Prostate gland (tissue), 2 donors: ENCODE results near the gene TREX2. TPM values are rescaled to one million over a fixed set of nuclear protein-coding genes. Genes with fewer than 3 reads are reported as not detected.

Experiments
- DNase-seq: peaks from one replicate; pipeline ENCODE4 v3.0.0-alpha.2; 2019; ENCODE audit warnings: low spot score
- H3K27ac ChIP-seq, 2 donors: fragments of 200-600 bp; sonication (generic); 2 replicates each; pipeline ENCODE4 v1.5.1; 2017 to 2019
- H3K27me3 ChIP-seq: fragments of 200-600 bp; sonication (generic); replicated peaks from 2 replicates; pipeline ENCODE4 v1.5.1; 2019; ENCODE audit not compliant: insufficient read depth
- H3K36me3 ChIP-seq, 2 donors: fragments of 200-600 bp; sonication (generic); 1 replicate in 1 of 2; 2 replicates in 1 of 2; pipeline versions ENCODE4 v1.5.1 to v1.8.1; 2017 to 2019
- H3K4me1 ChIP-seq: fragments of 200-600 bp; sonication (generic); replicated peaks from 2 replicates; pipeline ENCODE4 v1.5.1; 2019
- H3K4me3 ChIP-seq, 2 donors: fragments of 200-600 bp; sonication (generic); 2 replicates each; pipeline ENCODE4 v1.5.1; 2017 to 2019
- H3K9me3 ChIP-seq: fragments of 200-600 bp; sonication (generic); 2 replicates; pipeline ENCODE4 v1.5.1; 2017
- POLR2A ChIP-seq: fragments of 450-650 bp; IDR thresholded peaks from one replicate; pipeline ENCODE4 v1.6.1; 2016; ENCODE audit warnings: antibody characterized with exemption, mild to moderate bottlenecking
- POLR2AphosphoS5 ChIP-seq: sonication (generic); formaldehyde crosslinking; IDR thresholded peaks from one replicate; pipeline ENCODE4 v1.6.1; 2017; ENCODE audit warnings: antibody characterized with exemption
- WGBS: methylation state at CpG from one replicate; pipeline ENCODE4 v1.1.5; 2018; 5-methylcytosine and 5-hydroxymethylcytosine counted together
- intact Hi-C: fragments of 100-400 bp; cut with DNase I; formaldehyde crosslinking; loops from one replicate; pipeline ENCODE4 v1.14.2; 2022
- total RNA-seq, 2 donors: library from RNA; depleted of rRNA; stranded (reverse); fragments of >200 nt; gene quantifications; one replicate each; pipeline ENCODE4 v1.1.0, GENCODE V29; 2016
- TF ChIP-seq, protein P1 (sequence below), 4 experiments: fragments of 200-600 bp in 2 of 4; fragments of 450-650 bp in 2 of 4; sonication (generic) in 2 of 4; IDR thresholded peaks; 1 replicate in 3 of 4; 2 replicates in 1 of 4; pipeline ENCODE4 v1.5.1; 2016 to 2019; ENCODE audit warnings: antibody characterized with exemption in 4 of 4, mild to moderate bottlenecking in 2 of 4, moderate library complexity in 2 of 4

The TREX2 gene, protein sequence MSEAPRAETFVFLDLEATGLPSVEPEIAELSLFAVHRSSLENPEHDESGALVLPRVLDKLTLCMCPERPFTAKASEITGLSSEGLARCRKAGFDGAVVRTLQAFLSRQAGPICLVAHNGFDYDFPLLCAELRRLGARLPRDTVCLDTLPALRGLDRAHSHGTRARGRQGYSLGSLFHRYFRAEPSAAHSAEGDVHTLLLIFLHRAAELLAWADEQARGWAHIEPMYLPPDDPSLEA
- 1 to 10 TPM; 5.8 to 6.3 TPM for total RNA-seq

DNA sequence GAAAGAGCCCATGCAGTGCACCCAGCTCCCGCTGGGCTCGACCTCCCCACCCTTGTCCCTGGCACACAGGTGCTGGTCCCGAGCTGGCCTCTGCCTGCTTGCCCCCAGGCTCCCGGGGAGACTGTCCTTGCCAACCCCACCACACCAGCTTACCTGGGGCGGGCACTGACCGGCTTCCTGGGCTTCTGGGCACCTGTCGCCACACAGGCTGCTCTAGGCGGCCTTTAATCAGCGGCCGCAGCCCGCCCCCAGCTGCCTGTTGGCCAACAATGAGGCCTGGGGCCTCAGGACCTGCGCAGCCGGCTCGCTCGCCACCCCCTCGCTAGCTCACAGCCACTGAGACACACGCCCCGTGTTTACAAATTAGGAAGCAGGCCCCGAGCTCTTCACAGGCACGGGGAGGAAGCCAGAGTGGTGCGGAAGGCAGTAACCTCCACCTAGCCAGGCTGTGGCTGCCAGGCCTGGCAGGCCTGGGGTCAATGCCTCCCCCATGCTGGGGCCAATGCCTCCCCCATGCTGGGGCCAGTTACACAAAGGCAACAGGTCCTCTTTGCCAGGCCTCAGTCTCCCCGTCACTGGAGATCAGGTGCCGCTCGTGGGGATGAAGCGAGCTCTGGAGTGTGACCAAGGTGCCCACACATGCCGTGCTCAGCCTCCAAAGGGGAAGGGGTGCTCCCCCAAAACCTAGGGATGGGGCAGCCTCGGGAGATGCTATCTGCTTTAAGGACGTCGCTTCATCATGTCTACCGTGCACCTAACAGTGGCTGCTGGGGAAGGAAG, at the start of gene TREX2:
TSS of gene TREX2 (minus strand) at position 201 of the 780 bp plus-strand sequence. CDS start 626 bp downstream, outside the sequence.
- no peak for DNase-seq
- intact Hi-C loops, result no loop called here
- no peak within 1 kb of the TSS for H3K4me3 ChIP-seq
- H3K27ac ChIP-seq, result no peak within 1 kb of the TSS
- H3K9me3 ChIP-seq, result no peaks in the 10 kb centered on the region
- H3K27me3 ChIP-seq, result no peaks in the 10 kb centered on the region
- H3K36me3 ChIP-seq, result no peaks in the 10 kb centered on the region
- no peaks in the 10 kb centered on the region for H3K4me1 ChIP-seq
- 79% methylated on average over 12 of the region's 30 CpGs for WGBS
- TF ChIP-seq POLR2A (no peak), POLR2AphosphoS5 (no peak)
- TF ChIP-seq, protein P1, sequence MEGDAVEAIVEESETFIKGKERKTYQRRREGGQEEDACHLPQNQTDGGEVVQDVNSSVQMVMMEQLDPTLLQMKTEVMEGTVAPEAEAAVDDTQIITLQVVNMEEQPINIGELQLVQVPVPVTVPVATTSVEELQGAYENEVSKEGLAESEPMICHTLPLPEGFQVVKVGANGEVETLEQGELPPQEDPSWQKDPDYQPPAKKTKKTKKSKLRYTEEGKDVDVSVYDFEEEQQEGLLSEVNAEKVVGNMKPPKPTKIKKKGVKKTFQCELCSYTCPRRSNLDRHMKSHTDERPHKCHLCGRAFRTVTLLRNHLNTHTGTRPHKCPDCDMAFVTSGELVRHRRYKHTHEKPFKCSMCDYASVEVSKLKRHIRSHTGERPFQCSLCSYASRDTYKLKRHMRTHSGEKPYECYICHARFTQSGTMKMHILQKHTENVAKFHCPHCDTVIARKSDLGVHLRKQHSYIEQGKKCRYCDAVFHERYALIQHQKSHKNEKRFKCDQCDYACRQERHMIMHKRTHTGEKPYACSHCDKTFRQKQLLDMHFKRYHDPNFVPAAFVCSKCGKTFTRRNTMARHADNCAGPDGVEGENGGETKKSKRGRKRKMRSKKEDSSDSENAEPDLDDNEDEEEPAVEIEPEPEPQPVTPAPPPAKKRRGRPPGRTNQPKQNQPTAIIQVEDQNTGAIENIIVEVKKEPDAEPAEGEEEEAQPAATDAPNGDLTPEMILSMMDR (IDR thresholded peaks at IDR 0.05), result no peak

DNA sequence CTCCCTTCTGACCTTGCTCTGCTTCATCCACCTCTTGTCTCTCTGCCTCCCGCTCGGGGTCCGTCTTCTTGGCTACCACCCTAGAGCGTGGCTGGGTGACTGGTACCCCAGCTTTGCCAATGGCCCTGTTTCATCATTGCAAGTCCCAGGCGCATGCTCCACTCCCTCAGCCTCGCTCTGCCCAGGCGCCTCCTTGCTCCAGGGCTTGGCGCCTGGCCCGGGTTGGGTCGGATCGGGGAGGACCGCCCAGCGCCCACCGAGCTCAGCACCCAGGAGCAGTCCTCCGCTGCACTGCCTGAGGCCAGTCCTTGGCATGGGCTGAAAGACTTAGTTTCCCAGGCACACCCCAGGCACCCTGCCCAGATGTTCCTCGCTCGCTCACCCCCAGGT, 49.5 kb upstream of the TREX2 start:
- H3K9me3 ChIP-seq, result no peaks in the 10 kb centered on the region
- H3K27ac ChIP-seq, result no peak overlapping the region
- TF ChIP-seq POLR2AphosphoS5, result no peak
- TF ChIP-seq, protein P1 (IDR thresholded peaks at IDR 0.05), result no peak
- TF ChIP-seq POLR2A, result no peak
- 10% methylated on average over 15 of the region's 17 CpGs for WGBS
- H3K4me3 ChIP-seq, result no peak overlapping the region
- intact Hi-C loops, result no loop called here
- no peaks in the 10 kb centered on the region for H3K27me3 ChIP-seq
- H3K36me3 ChIP-seq, result no peaks in the 10 kb centered on the region
- H3K4me1 ChIP-seq, result no peaks in the 10 kb centered on the region
- no peak for DNase-seq

DNA sequence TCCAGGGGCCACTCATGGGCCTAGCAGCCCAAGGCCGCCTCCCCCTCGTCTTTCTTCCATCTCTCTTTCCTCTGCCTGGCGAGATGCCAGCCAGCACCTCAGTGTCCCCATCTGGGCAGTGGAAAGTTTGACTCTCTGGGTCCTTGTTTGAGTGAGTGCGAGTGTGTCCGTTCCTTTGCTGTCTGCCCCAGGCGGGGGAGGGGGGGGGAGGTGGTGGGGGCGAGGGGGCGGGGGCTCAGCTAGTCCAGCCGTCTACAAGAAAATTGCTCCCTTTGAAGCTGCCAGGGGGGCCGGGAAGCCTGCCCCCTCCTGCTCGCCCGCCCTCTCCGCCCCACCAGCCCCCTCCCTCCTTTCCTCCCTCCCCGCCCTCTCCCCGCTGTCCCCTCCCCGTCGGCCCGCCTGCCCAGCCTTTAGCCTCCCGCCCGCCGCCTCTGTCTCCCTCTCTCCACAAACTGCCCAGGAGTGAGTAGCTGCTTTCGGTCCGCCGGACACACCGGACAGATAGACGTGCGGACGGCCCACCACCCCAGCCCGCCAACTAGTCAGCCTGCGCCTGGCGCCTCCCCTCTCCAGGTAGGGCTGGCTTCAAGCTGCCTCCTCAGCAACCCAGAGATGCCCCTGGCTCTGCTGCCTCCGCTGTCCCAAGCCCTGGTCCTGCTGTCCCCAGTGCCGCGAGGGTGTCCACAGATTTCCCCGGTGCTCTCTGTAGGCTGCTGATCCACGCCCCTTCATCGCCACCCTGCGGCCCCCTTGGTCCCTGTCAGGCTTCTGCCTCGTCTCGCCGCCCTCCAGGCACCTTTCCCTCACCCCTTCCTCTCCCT, 48.9 kb upstream of the TREX2 start, which contains the start of gene BGN:
TSS of gene BGN (plus strand) at position 440 of the 821 bp plus-strand sequence. CDS start 9,652 bp downstream, outside the sequence.
- H3K4me3 ChIP-seq, result no peak within 1 kb of the TSS
- intact Hi-C loops, result no loop called here
- no peaks in the 10 kb centered on the region for H3K36me3 ChIP-seq
- H3K4me1 ChIP-seq, result no peaks in the 10 kb centered on the region
- TF ChIP-seq POLR2AphosphoS5 (no peak), POLR2A (no peak)
- TF ChIP-seq, protein P1 (IDR thresholded peaks at IDR 0.05), result peak in 2 of 4 experiments; percentile 29 to 39
- 8% methylated on average over 24 of the region's 41 CpGs for WGBS
- H3K27ac ChIP-seq, result peak within 1 kb of the TSS in 1 of 2 donors; percentile 11
- no peaks in the 10 kb centered on the region for H3K9me3 ChIP-seq
- no peak for DNase-seq
- H3K27me3 ChIP-seq, result no peaks in the 10 kb centered on the region

DNA sequence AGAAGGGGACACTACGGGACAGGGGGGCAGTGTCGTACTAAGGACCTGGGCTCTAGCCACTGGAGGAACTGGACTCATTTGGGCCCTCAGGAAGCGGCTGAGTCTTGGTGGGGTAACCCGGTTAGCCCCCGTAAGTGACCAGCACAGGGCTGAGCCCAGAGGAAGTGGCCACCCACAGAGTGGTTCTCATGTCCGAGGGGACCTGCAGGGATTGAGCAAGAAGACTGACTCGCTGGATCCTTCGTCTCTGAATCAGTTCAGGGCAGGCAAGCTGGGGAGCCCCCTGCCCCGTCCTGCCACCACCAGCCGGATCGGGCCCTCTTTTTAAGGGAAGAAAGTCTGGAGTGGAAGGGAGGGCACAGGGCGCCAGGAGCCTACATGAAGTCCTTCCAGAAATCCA, 48.2 kb upstream of the TREX2 start:
- no peak overlapping the region for H3K4me3 ChIP-seq
- H3K9me3 ChIP-seq, result no peaks in the 10 kb centered on the region
- DNase-seq, result no peak
- TF ChIP-seq, protein P1 (IDR thresholded peaks at IDR 0.05), result no peak
- TF ChIP-seq POLR2A (no peak), POLR2AphosphoS5 (no peak)
- H3K36me3 ChIP-seq, result no peaks in the 10 kb centered on the region
- intact Hi-C loops, result no loop called here
- H3K27ac ChIP-seq, result peak overlapping the region in 1 of 2 donors; percentile 11
- WGBS, result 73% methylated on average over 12 of the region's 12 CpGs
- H3K4me1 ChIP-seq, result no peaks in the 10 kb centered on the region
- no peaks in the 10 kb centered on the region for H3K27me3 ChIP-seq
